GM13976 (cell line): ENCODE measurements around the gene CHCHD6.

Source experiments
- DNase-seq: peaks from one replicate; pipeline ENCODE4 v3.0.0; 2012; ENCODE audit warnings: low spot score
- CTCF ChIP-seq: IDR thresholded peaks from 2 replicates; pipeline ENCODE4 v1.5.1; 2012; ENCODE audit warnings: borderline replicate concordance, mild to moderate bottlenecking; ENCODE audit not compliant: insufficient read depth; ENCODE audit errors: extremely low read depth, missing control alignments, control extremely low read depth
- in situ Hi-C: fragments of 300-500 bp; cut with MboI; formaldehyde crosslinking; loops from one replicate; pipeline ENCODE4 v1.12.0; 2022; ENCODE audit warnings: low sequenced_read_pairs, mixed read lengths, inconsistent platforms; ENCODE audit not compliant: unreplicated experiment

The CHCHD6 gene

GRCh38 chr3:126826693-126827092 is 122.7 kb downstream of the CHCHD6 start:
- DNase-seq = no peak
- TF ChIP-seq CTCF = no peak
- in situ Hi-C loops = no loop called here

- no peak for TF ChIP-seq CTCF
- no peak for DNase-seq
- in situ Hi-C loops = no loop called here
These were observed 123.1 kb downstream of the CHCHD6 start for GRCh38 chr3:126827121-126827520.

GRCh38 chr3:126828306-126828705 is 124.3 kb downstream of the CHCHD6 start:
- in situ Hi-C loops = no loop called here
- DNase-seq = no peak
- TF ChIP-seq CTCF = no peak

- no peak for TF ChIP-seq CTCF
- DNase-seq = no peak
- in situ Hi-C loops = no loop called here
These were observed 128.9 kb downstream of the CHCHD6 start for GRCh38 chr3:126832933-126833332.

- in situ Hi-C loops = no loop called here
- DNase-seq = no peak
- TF ChIP-seq CTCF = no peak
These were observed 130.8 kb downstream of the CHCHD6 start for GRCh38 chr3:126834596-126835471.

GRCh38 chr3:126835472-126836219 is 131.6 kb downstream of the CHCHD6 start:
- TF ChIP-seq CTCF = no peak
- no peak for DNase-seq
- in situ Hi-C loops = no loop called here
